Activated CD4-positive, CD25-positive, alpha-beta regulatory T cell (primary cell): ENCODE data around the gene TXN2.
"Not testable (repeated sequence)": the region's sequence is repeated elsewhere in the genome, so short reads cannot be mapped to it uniquely, and the experiment has no call there.

Experiments used
- DNase-seq, 4 experiments: peaks; one replicate each; lab custom pipeline; 2025; lab: John Stamatoyannopoulos, UW

The TXN2 gene

DNA sequence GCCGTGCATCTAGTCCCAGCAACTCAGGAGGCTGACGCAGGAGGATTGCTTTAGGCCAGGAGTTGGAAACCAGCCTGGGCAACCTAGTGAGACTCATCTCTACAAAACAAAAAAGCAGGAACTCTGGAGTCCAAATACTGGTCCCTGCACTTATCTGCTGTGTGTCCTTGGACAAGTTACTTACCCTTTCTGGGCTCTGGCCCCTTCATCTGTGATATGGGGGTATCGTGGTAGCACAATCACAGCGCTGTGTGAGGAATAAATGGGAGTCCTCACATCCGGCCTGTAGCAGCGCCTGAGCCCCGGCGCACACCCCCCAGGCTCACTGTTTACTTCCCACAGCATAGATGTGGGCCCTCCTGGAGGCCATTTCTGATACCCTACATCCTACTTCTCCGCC lies 49.5 kb downstream of the TXN2 start:
- DNase-seq: no peak

DNA sequence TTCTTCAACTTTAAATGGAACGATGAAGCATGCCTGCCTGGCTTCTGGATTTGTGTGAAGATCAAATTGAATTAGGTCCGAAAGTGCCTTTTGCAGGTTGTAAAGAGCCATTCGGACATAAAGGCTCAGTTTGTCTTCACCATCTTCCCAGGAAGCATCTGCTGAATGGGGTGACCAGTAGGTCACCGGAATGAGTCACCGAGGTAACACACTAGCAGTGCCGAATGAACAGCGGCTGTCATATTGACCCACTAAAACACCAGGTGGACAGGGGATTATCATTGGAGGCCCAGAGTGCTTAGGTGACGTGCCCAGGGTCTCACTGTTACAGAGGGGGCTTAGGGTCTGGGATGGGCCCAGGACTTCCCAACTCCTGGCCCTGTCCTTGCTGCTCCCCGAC lies 50.6 kb downstream of the TXN2 start:
- DNase-seq: no peak

GRCh38 chr22:36427952-36428351 lies 53.5 kb downstream of the TXN2 start:
- DNase-seq: not testable (repeated sequence)

DNA sequence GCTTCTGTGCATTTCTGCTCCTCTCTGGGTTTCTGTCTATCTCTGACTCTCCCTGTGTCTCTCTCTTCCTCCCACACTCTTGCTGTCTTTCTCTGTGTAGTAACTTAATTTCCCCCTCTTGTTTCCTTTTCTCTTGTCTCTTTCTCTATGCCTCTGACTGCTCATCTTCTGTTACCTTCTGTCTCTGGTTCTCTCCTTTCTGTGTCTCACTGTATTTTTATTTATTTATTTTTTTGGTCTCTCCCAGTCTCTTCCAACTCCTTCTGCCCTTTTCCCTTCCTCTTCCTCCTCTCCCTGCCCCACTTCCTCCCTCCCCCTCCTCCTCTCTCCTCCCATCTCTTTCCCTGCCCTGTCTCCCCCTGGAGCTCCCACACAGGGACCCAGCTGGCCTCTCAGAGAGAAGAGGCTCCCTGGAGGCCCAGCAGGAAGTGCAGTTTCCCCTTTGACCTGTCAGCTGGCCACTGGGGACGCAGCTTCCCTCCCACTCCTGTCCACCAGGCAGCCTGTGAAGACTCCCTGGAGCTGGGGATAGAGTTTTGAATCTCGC lies 55.4 kb downstream of the TXN2 start:
- no peak for DNase-seq

GRCh38 chr22:36424901-36425579 lies 56.4 kb downstream of the TXN2 start:
- no peak for DNase-seq

DNA sequence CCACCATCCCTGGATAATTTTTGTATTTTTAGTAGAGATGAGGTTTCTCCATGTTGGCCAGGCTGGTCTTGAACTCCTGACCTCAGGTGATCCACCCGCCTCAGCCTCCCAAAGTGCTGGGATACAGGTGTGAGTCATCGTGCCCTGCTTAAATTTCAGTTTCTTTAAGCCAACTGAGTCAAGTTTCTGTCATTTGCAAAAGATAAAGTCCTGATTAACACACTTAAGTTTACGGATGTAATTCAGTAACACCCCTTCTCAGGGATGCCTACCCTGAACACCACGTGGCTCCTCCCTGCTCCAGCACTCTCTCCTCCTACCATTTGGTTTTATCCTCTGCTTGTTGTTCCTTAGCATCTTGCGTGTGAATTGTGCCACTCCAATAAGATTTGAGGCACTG lies 57.0 kb downstream of the TXN2 start:
- not testable (repeated sequence) for DNase-seq

- DNase-seq: no peak
Measured at GRCh38 chr22:36423461-36424404, 57.7 kb downstream of the TXN2 start.

DNA sequence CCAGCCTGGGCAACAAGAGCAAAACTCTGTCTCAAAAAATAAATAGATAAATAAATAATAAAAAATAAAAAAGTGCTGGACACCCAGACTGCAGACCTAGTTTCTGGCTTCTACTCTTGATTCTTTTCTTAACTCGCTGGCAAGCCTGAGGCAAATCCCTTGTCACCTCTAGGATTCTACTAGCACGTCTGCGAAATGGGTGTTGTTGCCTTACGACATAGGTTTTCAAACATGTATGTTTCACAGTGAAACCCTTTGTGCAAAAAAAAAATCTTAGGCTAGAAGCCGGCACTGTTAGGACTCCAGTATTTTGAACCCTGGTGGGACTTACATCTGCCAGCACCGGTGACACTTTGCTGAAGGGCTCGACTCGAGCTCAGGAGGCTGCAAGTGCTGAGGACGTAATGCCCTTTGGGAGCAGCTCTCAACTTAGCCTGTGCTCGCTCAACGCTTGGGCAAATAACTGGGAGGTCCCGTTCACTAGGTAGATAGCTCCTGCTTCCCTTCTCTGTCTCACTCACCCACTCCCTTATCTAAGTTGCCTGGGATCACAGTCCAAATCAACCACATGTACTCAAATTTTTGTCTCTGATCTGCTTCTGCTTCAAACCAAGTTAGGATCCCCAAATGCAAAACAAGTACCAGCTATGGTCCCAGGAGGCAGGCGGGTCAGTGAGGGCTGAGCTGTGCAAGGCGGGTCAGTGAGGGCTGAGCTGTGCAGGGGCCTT lies 59.0 kb downstream of the TXN2 start:
- no peak for DNase-seq

DNA sequence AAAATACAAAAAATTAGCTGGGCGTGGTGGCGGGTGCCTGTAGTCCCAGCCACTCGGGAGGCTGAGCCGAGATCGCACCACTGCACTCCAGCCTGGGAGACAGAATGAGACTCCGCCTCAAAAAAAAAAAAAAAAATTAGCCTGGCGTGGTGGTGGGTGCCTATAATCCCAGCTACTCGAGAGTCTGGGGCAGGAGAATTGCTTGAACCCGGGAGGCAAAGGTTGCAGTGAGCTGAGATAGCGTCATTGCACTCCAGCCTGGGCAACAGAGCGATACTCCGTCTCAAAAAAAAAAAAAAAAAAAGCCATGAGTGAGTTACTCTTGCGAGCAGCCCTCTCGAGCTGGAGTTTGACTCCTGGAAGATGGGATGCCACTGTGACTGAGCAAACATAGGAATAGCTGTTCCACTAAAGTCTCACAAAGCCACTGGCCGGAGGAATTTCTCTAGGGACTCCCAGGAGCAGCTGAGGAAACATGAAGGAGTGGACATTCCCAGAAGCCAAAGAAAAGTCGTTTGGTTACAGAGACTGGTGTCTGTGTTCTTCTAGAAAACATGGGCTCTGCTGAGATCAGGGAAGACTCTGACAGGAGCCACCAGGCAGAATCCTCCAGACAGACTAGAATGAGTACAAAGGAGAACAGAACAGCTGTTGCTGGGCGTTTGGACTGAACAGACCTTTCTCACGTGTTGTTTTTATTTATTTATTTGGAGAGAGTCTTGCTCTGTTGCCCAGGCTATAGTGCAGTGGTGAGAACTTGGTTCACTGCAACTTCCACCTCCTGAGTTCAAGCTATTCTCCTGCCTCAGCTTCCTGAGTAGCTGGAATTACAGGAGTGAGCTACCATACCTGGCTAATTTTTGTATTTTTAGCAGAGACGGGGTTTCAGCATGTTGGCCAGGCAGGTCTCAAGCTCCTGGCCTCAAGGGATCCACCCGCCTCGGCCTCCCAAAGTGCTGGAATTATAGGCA lies 61.2 kb downstream of the TXN2 start:
- no peak for DNase-seq

GRCh38 chr22:36419177-36419911 lies 62.1 kb downstream of the TXN2 start:
- no peak for DNase-seq

DNA sequence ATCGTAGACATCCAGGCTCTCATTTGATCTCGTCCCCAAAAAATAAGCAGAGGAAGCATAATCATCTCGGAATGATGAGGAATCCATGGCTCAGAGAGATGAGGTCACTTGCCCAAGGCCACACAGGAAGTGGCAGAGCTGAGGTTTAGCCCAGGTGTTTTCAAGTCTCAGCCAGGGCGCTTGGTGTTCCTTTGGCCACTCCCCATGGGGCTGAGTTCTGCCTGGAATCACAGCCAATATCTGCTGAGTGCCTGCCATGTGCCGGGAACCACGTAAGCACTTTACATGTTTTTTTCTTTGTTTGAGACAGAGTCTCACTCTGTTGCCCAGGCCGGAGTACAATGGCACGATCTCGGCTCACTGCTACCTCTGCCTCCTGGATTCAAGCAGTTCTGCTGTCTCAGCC lies 64.2 kb downstream of the TXN2 start:
- no peak for DNase-seq
